GM13976 (cell line): ENCODE data around the gene BBS9.
"Not testable (repeated sequence)": the region's sequence is repeated elsewhere in the genome, so short reads cannot be mapped to it uniquely, and the experiment has no call there.

ENCODE experiments used
- DNase-seq: peaks from one replicate; pipeline ENCODE4 v3.0.0; 2012; ENCODE audit warnings: low spot score
- in situ Hi-C: fragments of 300-500 bp; cut with MboI; formaldehyde crosslinking; loops from one replicate; pipeline ENCODE4 v1.12.0; 2022; ENCODE audit warnings: low sequenced_read_pairs, mixed read lengths, inconsistent platforms; ENCODE audit not compliant: unreplicated experiment
- TF ChIP-seq, protein P1 (sequence below): IDR thresholded peaks from 2 replicates; pipeline ENCODE4 v1.5.1; 2012; ENCODE audit warnings: borderline replicate concordance, mild to moderate bottlenecking; ENCODE audit not compliant: insufficient read depth; ENCODE audit errors: extremely low read depth, missing control alignments, control extremely low read depth

The BBS9 gene

DNA sequence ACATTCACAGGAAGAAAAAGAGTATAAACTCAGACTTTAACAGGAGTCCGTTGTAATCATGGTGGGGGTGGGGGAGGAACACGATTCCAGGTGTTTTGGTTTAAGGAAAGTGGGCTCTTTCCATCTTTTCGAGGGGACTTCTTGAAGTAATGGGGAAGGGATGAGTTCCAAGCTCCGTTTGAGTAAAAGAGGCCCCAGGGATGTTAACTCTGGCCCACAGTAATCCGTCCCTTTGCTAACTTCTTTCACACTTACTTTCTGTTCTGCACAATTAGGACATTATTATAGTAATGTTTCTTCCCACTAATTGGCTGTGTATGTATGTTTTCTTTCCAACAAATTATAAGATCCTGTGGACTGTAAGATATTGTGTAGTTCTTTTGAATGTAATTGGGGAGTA lies 374.4 kb downstream of the BBS9 start:
- in situ Hi-C loops = no loop called here
- DNase-seq = no peak
- TF ChIP-seq, protein P1, sequence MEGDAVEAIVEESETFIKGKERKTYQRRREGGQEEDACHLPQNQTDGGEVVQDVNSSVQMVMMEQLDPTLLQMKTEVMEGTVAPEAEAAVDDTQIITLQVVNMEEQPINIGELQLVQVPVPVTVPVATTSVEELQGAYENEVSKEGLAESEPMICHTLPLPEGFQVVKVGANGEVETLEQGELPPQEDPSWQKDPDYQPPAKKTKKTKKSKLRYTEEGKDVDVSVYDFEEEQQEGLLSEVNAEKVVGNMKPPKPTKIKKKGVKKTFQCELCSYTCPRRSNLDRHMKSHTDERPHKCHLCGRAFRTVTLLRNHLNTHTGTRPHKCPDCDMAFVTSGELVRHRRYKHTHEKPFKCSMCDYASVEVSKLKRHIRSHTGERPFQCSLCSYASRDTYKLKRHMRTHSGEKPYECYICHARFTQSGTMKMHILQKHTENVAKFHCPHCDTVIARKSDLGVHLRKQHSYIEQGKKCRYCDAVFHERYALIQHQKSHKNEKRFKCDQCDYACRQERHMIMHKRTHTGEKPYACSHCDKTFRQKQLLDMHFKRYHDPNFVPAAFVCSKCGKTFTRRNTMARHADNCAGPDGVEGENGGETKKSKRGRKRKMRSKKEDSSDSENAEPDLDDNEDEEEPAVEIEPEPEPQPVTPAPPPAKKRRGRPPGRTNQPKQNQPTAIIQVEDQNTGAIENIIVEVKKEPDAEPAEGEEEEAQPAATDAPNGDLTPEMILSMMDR = no peak

DNA sequence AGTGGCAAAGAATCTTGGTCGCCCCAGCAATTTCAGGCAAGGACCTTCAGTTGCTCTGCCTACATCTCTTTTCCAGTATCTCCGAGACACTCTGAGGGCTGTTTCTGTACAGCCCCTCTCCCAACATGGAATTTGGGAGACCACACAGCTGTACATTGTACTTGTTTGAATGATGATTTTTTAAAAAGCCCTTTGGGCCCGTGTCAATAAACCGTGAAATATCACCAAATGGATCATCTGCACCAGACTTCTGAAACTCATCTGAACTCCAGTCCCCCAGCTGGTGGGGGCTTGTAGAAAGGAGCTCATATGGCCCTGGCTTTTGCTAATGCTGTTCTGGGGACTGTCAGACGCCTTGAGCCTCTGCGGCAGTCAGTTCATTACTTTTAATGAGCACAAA lies 374.9 kb downstream of the BBS9 start:
- DNase-seq = no peak
- in situ Hi-C loops = no loop called here
- TF ChIP-seq, protein P1 = no peak

DNA sequence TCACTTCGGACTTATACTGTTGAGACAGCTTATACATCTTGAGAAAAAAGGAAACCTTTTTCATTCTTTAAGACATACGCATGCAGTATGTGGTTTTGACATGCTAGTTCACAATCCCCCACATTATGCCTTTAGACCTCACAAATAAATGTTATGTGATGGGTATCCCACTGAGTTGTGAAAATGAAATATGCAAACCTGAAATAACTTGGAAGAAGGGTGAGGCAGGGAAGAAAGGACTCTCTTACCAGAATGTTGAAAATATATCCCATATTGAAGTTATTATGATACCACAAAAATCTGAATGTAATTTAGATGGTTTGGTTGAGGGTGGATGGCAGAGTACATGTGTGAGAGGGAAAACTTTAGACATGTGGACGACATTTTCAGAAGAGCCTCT lies 379.8 kb downstream of the BBS9 start:
- TF ChIP-seq, protein P1 = no peak

DNA sequence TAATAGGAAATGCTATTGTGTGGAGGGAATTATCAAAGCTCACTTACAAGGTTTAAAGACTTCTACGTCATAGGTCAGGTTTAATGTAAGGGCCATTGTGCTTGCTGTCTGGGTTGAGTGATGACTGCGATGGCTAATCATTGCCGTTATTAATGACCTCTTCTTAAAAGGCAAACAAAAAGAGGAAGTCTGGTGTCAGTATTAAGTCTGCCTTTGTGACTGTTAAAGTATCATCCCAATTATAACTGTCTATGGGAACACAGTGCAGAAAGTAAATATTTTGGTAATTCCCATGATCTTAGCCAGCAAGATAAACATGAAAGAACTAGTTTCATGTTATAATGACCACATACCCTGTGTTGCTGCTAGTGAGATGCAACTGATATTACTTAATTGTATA lies 382.4 kb downstream of the BBS9 start:
- in situ Hi-C loops = no loop called here
- no peak for DNase-seq
- TF ChIP-seq, protein P1 = no peak

More for the DNA sequence above, 379.8 kb downstream of the BBS9 start:
- no peak for DNase-seq
- in situ Hi-C loops = no loop called here

DNA sequence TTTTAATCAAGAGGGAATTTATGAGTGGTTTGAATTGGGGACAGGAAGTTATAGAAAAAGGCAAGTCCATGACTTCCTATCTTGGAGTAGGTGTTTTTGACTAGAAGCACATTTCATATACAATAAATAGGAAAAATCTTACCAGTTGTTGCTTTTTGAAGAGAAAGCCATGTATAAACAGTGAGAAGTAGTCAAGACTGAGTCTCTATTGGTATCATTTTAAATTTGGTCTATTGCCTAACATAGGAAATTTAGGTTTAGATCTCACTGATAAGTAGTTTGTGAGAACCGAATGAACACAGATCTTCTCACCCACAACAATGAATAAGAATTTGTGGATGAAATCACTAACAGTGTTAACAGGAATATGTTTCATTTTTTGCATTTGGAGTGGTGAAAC lies 387.2 kb downstream of the BBS9 start:
- no peak for DNase-seq
- in situ Hi-C loops = no loop called here
- TF ChIP-seq, protein P1 = no peak

DNA sequence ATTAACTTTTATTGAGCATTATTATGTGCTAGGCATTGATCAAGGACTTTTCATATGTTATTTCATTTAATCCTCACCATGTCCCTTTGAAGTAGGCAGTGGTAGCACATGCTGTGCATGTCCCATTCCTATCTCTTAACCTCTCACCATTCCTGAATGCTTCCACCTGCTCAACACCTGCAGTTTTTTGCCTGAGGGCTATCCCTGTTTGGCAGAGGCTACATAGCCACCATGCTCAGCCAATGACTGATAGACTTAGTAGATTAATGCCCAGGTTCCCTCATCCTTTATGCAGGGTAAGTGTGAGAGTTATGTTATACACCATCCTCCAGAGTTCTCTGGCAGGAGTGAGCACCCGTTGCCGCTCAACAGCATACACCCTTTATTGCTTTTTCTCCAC lies 387.8 kb downstream of the BBS9 start:
- TF ChIP-seq, protein P1 = no peak
- no peak for DNase-seq
- in situ Hi-C loops = no loop called here

DNA sequence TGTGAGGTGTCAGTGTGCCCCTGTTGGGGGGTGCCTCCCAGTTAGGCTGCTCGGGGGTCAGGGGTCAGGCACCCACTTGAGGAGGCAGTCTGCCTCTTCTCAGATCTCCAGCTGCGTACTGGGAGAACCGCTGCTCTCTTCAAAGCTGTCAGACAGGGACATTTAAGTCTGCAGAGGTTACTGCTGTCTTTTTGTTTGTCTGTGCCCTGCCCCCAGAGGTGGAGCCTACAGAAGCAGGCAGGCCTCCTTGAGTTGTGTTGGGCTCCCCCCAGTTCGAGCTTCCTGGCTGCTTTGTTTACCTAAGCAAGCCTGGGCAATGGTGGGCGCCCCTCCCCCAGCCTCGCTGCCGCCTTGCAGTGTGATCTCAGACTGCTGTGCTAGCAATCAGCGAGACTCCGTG lies 397.6 kb downstream of the BBS9 start:
- in situ Hi-C loops, DNase-seq: not testable (repeated sequence)

DNA sequence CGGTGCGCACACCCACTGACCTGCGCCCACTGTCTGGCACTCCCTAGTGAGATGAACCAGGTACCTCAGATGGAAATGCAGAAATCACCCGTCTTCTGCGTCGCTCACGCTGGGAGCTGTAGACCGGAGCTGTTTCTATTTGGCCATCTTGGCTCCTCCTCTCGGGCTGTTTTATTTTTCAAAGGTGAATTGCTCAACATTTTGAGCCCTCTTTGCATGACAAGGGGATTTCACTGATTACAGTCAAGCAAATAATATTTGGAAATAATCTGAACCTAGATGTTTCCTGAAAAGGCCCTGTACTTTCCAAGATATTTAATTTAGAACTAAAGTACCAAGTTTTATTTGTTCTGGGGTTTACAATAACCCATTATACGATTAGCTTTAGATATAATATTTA lies 398.2 kb downstream of the BBS9 start:
- DNase-seq, in situ Hi-C loops: not testable (repeated sequence)
